ENCODE measurements around the gene COL4A2.

COL4A2 gene

GRCh38 chr13:110511509-110512181 is 204.6 kb downstream of the COL4A2 start:
- Mint-ChIP-seq H3K4me1 (ENCODE audit: low read depth in 2 of 2) (peaks cover 2 to 4% of the 10 kb centered on the region in 2 donors), H3K27ac (no peak overlapping the region), H3K9me3 (no peaks in the 10 kb centered on the region), H3K36me3 (ENCODE audit: insufficient read depth) (no peaks in the 10 kb centered on the region), H3K4me3 (no peak overlapping the region), H3K27me3 (peaks cover 11 to 39% of the 10 kb centered on the region in 2 donors)
- no peak for ATAC-seq (replicated peaks)
- no peak for DNase-seq

GRCh38 chr13:110512198-110512740 is 205.2 kb downstream of the COL4A2 start:
- DNase-seq, result no peak
- Mint-ChIP-seq H3K4me1 (ENCODE audit: low read depth in 2 of 2) (peaks cover 2 to 4% of the 10 kb centered on the region in 2 donors), H3K27ac (no peak overlapping the region), H3K4me3 (no peak overlapping the region), H3K36me3 (ENCODE audit: insufficient read depth) (no peaks in the 10 kb centered on the region), H3K9me3 (no peaks in the 10 kb centered on the region), H3K27me3 (peaks cover 6 to 33% of the 10 kb centered on the region in 2 donors)
- no peak for ATAC-seq (replicated peaks)

- Mint-ChIP-seq H3K27me3 (peaks cover 0 to 27% of the 10 kb centered on the region in 2 donors), H3K4me1 (ENCODE audit: low read depth in 2 of 2) (no peaks in the 10 kb centered on the region), H3K36me3 (ENCODE audit: insufficient read depth) (no peaks in the 10 kb centered on the region), H3K9me3 (no peaks in the 10 kb centered on the region), H3K27ac (no peak overlapping the region), H3K4me3 (no peak overlapping the region)
- DNase-seq, result no peak
- ATAC-seq (replicated peaks), result no peak
Observed at GRCh38 chr13:110516500-110516899, 209.4 kb downstream of the COL4A2 start.

- Mint-ChIP-seq H3K4me1 (ENCODE audit: low read depth in 2 of 2) (no peaks in the 10 kb centered on the region), H3K9me3 (no peaks in the 10 kb centered on the region), H3K27me3 (peaks cover 1 to 27% of the 10 kb centered on the region in 2 donors), H3K36me3 (ENCODE audit: insufficient read depth) (no peaks in the 10 kb centered on the region), H3K4me3 (no peak overlapping the region), H3K27ac (no peak overlapping the region)
- DNase-seq (no peak), ATAC-seq (replicated peaks) (no peak)
Observed at GRCh38 chr13:110517505-110518225, 210.6 kb downstream of the COL4A2 start.

- DNase-seq (no peak), ATAC-seq (replicated peaks) (no peak)
- Mint-ChIP-seq H3K27me3 (peaks cover 6 to 27% of the 10 kb centered on the region in 2 donors), H3K4me1 (ENCODE audit: low read depth in 2 of 2) (no peaks in the 10 kb centered on the region), H3K27ac (no peak overlapping the region), H3K4me3 (no peak overlapping the region), H3K9me3 (no peaks in the 10 kb centered on the region), H3K36me3 (ENCODE audit: insufficient read depth) (no peaks in the 10 kb centered on the region)
Observed at GRCh38 chr13:110518226-110518525, 211.1 kb downstream of the COL4A2 start.

- DNase-seq (no peak), ATAC-seq (replicated peaks) (no peak)
- Mint-ChIP-seq H3K27me3 (peaks cover 6 to 27% of the 10 kb centered on the region in 2 donors), H3K4me3 (no peak overlapping the region), H3K36me3 (ENCODE audit: insufficient read depth) (no peaks in the 10 kb centered on the region), H3K4me1 (ENCODE audit: low read depth in 2 of 2) (peaks cover 0 to 1% of the 10 kb centered on the region in 2 donors), H3K27ac (no peak overlapping the region), H3K9me3 (no peaks in the 10 kb centered on the region)
Observed at GRCh38 chr13:110518571-110518970, 211.5 kb downstream of the COL4A2 start.

GRCh38 chr13:110519046-110519445 is 212.0 kb downstream of the COL4A2 start:
- peaks cover 6 to 22% of the 10 kb centered on the region in 2 donors for H3K27me3 Mint-ChIP-seq
- H3K27ac Mint-ChIP-seq, result no peak overlapping the region
- no peaks in the 10 kb centered on the region for H3K36me3 Mint-ChIP-seq (ENCODE audit: insufficient read depth)
- no peak overlapping the region for H3K4me3 Mint-ChIP-seq
- ATAC-seq (replicated peaks), result no peak
- no peaks in the 10 kb centered on the region for H3K9me3 Mint-ChIP-seq
- peaks cover under 1 to 5% of the 10 kb centered on the region in 2 donors for H3K4me1 Mint-ChIP-seq (ENCODE audit: low read depth in 2 of 2)
- DNase-seq, result no peak

- H3K4me1 Mint-ChIP-seq (ENCODE audit: low read depth in 2 of 2), result peaks cover 5 to 9% of the 10 kb centered on the region in 2 donors
- H3K36me3 Mint-ChIP-seq (ENCODE audit: insufficient read depth), result no peaks in the 10 kb centered on the region
- H3K27ac Mint-ChIP-seq, result no peak overlapping the region
Observed at GRCh38 chr13:110519506-110519905, 212.4 kb downstream of the COL4A2 start.

GRCh38 chr13:110520431-110521295 is 213.6 kb downstream of the COL4A2 start:
- Mint-ChIP-seq H3K36me3 (ENCODE audit: insufficient read depth) (no peaks in the 10 kb centered on the region), H3K9me3 (no peaks in the 10 kb centered on the region), H3K27me3 (peaks cover 10 to 22% of the 10 kb centered on the region in 2 donors), H3K4me1 (ENCODE audit: low read depth in 2 of 2) (peaks cover 17 to 21% of the 10 kb centered on the region in 2 donors), H3K4me3 (no peak overlapping the region), H3K27ac (no peak overlapping the region)
- DNase-seq, result no peak
- ATAC-seq (replicated peaks), result no peak

More at GRCh38 chr13:110519506-110519905, 212.4 kb downstream of the COL4A2 start:
- H3K4me3 Mint-ChIP-seq, result no peak overlapping the region
- H3K27me3 Mint-ChIP-seq, result peaks cover 6 to 20% of the 10 kb centered on the region in 2 donors
- no peak for ATAC-seq (replicated peaks)
- H3K9me3 Mint-ChIP-seq, result no peaks in the 10 kb centered on the region
- DNase-seq, result no peak

GRCh38 chr13:110521296-110521680 is 214.2 kb downstream of the COL4A2 start:
- H3K27me3 Mint-ChIP-seq, result peaks cover 12 to 23% of the 10 kb centered on the region in 2 donors
- ATAC-seq (replicated peaks) (no peak), DNase-seq (no peak)
- no peaks in the 10 kb centered on the region for H3K36me3 Mint-ChIP-seq (ENCODE audit: insufficient read depth)
- no peak overlapping the region for H3K27ac Mint-ChIP-seq
- H3K4me1 Mint-ChIP-seq (ENCODE audit: low read depth in 2 of 2), result peaks cover 20 to 25% of the 10 kb centered on the region in 2 donors
- no peak overlapping the region for H3K4me3 Mint-ChIP-seq
- no peaks in the 10 kb centered on the region for H3K9me3 Mint-ChIP-seq

GRCh38 chr13:110521946-110522345 is 214.9 kb downstream of the COL4A2 start:
- Mint-ChIP-seq H3K9me3 (no peaks in the 10 kb centered on the region), H3K36me3 (ENCODE audit: insufficient read depth) (no peaks in the 10 kb centered on the region), H3K4me3 (no peak overlapping the region), H3K27ac (no peak overlapping the region), H3K4me1 (ENCODE audit: low read depth in 2 of 2) (peaks cover 20 to 25% of the 10 kb centered on the region in 2 donors), H3K27me3 (peaks cover 12 to 23% of the 10 kb centered on the region in 2 donors)
- ATAC-seq (replicated peaks) (no peak), DNase-seq (no peak)

- no peak for ATAC-seq (replicated peaks)
- Mint-ChIP-seq H3K4me3 (no peak overlapping the region), H3K36me3 (ENCODE audit: insufficient read depth) (no peaks in the 10 kb centered on the region), H3K27ac (no peak overlapping the region), H3K9me3 (no peaks in the 10 kb centered on the region), H3K27me3 (peaks cover 12 to 23% of the 10 kb centered on the region in 2 donors), H3K4me1 (ENCODE audit: low read depth in 2 of 2) (peaks cover 20 to 25% of the 10 kb centered on the region in 2 donors)
- DNase-seq, result no peak
Observed at GRCh38 chr13:110522721-110523120, 215.6 kb downstream of the COL4A2 start.

GRCh38 chr13:110523180-110523579 is 216.1 kb downstream of the COL4A2 start:
- no peak overlapping the region for H3K4me3 Mint-ChIP-seq
- peaks cover 12 to 23% of the 10 kb centered on the region in 2 donors for H3K27me3 Mint-ChIP-seq
- ATAC-seq (replicated peaks) (no peak), DNase-seq (no peak)
- H3K4me1 Mint-ChIP-seq (ENCODE audit: low read depth in 2 of 2), result peaks cover 20 to 25% of the 10 kb centered on the region in 2 donors
- H3K27ac Mint-ChIP-seq, result no peak overlapping the region
- no peaks in the 10 kb centered on the region for H3K9me3 Mint-ChIP-seq
- no peaks in the 10 kb centered on the region for H3K36me3 Mint-ChIP-seq (ENCODE audit: insufficient read depth)
